Ectodermal cell (in vitro differentiated cells): Measurements from ENCODE around the gene HYAL2.

Experiments
- H3K27ac ChIP-seq: 2 replicates; pipeline ENCODE4 v1.7.0; 2013; ENCODE audit warnings: mild to moderate bottlenecking, low read depth, low read length; ENCODE audit not compliant: insufficient read depth, poor library complexity, severe bottlenecking
- H3K27me3 ChIP-seq: 2 replicates; pipeline ENCODE4 v1.7.0; 2013; ENCODE audit warnings: mild to moderate bottlenecking, low read length; ENCODE audit not compliant: insufficient read depth, control insufficient read depth, poor library complexity, severe bottlenecking
- H3K36me3 ChIP-seq: one replicate; pipeline ENCODE4 v1.7.0; 2013; ENCODE audit warnings: low read length; ENCODE audit not compliant: control insufficient read depth, insufficient read depth
- H3K4me1 ChIP-seq: one replicate; pipeline ENCODE4 v1.7.0; 2013; ENCODE audit warnings: low read length; ENCODE audit not compliant: control insufficient read depth, insufficient read depth
- H3K4me3 ChIP-seq: 2 replicates; pipeline ENCODE4 v1.7.0; 2013; ENCODE audit warnings: low read depth, low read length, control low read depth; ENCODE audit not compliant: insufficient read depth
- H3K9me3 ChIP-seq: 2 replicates; pipeline ENCODE4 v1.7.0; 2013; ENCODE audit warnings: mild to moderate bottlenecking, low read length, moderate library complexity; ENCODE audit not compliant: control insufficient read depth
- WGBS, 2 experiments: methylation state at CpG; one replicate each; pipeline ENCODE4 v1.1.7; 2013; ENCODE audit warnings: missing lambda C conversion rate in 2 of 2; 5-methylcytosine and 5-hydroxymethylcytosine counted together

Gene HYAL2

DNA sequence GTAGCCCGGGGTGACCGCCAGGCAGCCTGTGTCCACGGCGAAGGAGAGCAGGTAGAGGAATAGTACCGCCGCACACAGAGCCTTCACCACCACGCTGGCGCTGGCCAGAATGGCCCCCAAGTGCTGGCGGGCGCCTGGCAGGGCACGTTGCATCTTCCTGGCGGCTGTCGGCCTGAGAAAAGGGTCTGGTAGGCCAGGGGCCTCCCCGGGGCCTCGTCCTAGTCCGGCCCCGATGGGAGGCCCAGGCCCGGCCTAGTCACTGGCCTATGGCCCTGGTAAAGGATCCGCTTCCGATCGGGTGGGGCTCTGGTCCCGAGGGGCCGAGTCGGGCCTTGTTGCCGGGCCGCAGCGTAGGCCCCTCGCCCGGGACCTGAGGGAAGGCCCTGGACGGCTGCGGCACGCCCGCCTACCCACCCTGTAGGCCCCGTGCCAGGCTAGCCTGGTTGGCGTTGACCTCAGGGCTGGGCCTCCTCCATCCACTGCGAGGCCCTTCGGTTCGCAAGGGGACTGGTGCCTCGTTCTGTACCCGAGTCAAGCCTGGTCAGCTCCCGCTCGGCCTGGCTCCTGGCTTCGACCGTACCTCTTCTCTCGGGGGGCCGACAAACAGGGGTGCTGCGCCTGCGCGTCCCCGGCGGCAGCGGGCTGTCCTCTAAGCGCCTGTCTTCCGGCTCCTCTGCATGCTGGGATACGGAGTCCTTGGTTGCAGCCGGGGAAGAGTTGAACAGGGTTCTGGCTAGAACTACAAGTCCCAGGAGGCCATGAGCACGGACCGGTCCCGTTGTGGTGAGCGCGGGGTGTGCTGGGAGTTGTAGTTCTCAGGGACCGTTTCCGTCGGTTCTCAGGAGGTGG, 36.6 kb upstream of the HYAL2 start, which contains the start of gene TMEM115:
TMEM115 (minus strand) TSS at position 611 of the 849 bp plus-strand sequence; CDS start at position 153, 458 bp downstream.
- peaks cover 17% of the 10 kb centered on the region for H3K4me1 ChIP-seq
- no peaks in the 10 kb centered on the region for H3K9me3 ChIP-seq
- no peak within 1 kb of the TSS for H3K27ac ChIP-seq
- WGBS, 2 experiments, result 7 to 8% methylated on average over 64 of the region's 64 CpGs
- H3K36me3 ChIP-seq, result peaks cover 5% of the 10 kb centered on the region
- peak within 1 kb of the TSS; percentile 72 for H3K4me3 ChIP-seq
- peaks cover 6% of the 10 kb centered on the region for H3K27me3 ChIP-seq

DNA sequence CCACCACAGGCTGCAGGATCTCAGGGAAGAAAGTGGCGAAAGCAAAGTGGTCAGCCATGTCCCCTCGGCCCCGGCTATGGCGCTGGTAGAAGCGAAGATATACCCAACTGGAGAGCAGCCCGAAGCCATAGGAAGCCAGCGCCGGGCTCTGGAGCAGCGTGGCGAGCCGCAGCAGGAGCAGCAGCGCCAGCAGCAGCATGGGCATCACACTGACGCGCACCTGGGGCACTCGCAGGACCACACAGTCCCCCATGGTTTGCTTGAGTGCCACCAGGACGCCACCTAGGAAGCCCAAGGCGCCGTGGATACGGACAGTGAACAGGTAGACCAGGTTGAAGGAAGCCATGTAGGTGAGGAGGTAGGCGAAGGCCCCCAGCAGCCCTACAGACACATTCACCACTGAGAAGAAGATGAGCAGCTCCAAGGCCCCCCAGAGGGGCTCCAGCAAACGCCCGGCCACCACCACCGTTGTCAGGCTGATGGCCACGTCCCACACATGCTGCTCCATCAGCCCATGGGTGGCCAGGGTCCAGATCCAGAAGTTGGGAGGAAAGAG, 35.9 kb upstream of the HYAL2 start:
- H3K27ac ChIP-seq, result no peak overlapping the region
- peaks cover 16% of the 10 kb centered on the region for H3K4me1 ChIP-seq
- H3K9me3 ChIP-seq, result no peaks in the 10 kb centered on the region
- H3K27me3 ChIP-seq, result no peaks in the 10 kb centered on the region
- peak overlapping the region; percentile 72 for H3K4me3 ChIP-seq
- peaks cover 5% of the 10 kb centered on the region for H3K36me3 ChIP-seq
- WGBS, 2 experiments, result 86 to 89% methylated on average over 24 of the region's 24 CpGs

DNA sequence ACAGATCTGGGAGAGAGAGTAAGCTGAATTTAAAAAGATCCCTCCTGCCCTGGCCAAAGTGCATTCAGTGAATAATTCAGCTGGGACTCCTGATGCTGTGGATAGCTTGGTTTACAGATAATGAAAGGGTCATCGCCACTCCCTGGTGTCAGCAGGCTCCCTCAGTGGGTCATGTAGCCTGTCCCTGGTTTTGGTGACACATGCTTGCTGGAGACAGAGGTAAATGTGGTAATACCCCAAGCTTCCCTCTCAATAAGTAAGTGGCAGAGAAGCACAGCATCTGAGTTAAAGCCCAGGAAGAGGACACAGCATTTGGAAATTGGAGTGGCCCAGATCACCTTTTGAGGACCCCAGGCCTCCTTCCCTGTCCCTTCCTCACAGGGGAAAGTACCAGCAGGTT, 34.9 kb upstream of the HYAL2 start:
- Histone ChIP-seq H3K9me3 (no peaks in the 10 kb centered on the region), H3K27ac (no peak overlapping the region), H3K4me3 (peak overlapping the region; percentile 72), H3K36me3 (peaks cover 5% of the 10 kb centered on the region), H3K4me1 (peaks cover 16% of the 10 kb centered on the region), H3K27me3 (no peaks in the 10 kb centered on the region)
- 92 to 94% methylated on average over 1 of the region's 1 CpG for WGBS, 2 experiments

DNA sequence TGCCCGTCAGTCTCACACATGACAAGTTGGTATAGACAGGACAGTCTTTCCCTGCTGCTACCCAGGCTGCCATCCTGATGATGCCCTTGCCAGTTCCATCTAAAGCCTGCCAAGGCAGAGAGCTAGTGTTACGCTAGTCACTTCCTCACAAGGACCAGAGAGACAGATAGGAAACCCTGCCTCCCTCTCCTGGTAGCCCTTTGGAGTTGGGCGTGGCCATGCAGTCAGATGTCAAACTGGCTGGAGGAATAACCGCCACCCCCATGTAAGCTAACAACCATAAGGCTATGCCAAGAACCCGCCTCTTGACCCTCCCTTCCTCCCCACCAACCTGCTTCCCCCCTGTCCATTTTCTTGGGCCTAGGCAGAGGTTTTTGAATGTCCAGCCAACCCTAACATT, 34.0 kb upstream of the HYAL2 start:
- 91 to 93% methylated on average over 5 of the region's 5 CpGs for WGBS, 2 experiments
- no peak overlapping the region for H3K4me3 ChIP-seq
- H3K27ac ChIP-seq, result no peak overlapping the region
- no peaks in the 10 kb centered on the region for H3K9me3 ChIP-seq
- peaks cover 16% of the 10 kb centered on the region for H3K4me1 ChIP-seq
- H3K36me3 ChIP-seq, result peaks cover 5% of the 10 kb centered on the region
- H3K27me3 ChIP-seq, result no peaks in the 10 kb centered on the region

DNA sequence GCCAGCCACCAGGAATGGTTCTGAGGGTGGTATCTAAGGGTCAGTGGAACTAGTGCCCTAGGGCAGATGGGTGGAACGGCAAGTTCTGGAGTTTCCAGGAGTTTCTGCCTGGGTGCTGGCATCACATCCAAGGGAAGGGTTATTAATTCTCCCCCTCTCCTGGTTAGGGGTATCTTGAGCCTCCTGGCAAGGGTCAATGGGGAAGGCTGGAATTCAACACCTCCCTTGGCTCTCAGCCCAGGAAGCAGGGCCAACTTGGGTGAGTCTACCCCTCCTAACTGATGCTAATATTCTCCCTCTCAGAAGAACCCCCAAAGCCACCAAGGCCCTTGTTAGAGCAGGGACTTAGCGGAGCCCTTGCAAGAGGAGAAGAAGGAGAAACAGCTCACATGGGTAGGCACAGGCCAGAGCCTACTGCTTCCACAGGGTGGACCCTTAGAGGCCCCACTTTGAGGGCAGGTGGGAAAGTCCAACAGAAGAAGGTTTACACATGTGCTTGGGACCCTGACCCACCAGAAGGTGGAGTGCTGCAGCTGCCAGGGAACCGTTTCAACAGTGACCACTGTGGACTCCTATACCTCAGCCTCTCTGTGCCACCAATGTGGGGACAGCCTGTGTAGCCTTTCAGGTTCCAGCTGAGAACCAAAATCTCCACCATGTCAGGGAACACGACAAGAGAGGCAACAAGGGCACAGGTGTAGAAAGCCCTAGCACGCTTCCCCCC, 33.4 kb upstream of the HYAL2 start:
- Histone ChIP-seq H3K9me3 (no peaks in the 10 kb centered on the region), H3K4me1 (peaks cover 16% of the 10 kb centered on the region), H3K4me3 (no peak overlapping the region), H3K27me3 (no peaks in the 10 kb centered on the region), H3K36me3 (peaks cover 5% of the 10 kb centered on the region), H3K27ac (no peak overlapping the region)
- WGBS, 2 experiments, result 86 to 89% methylated on average over 5 of the region's 5 CpGs

DNA sequence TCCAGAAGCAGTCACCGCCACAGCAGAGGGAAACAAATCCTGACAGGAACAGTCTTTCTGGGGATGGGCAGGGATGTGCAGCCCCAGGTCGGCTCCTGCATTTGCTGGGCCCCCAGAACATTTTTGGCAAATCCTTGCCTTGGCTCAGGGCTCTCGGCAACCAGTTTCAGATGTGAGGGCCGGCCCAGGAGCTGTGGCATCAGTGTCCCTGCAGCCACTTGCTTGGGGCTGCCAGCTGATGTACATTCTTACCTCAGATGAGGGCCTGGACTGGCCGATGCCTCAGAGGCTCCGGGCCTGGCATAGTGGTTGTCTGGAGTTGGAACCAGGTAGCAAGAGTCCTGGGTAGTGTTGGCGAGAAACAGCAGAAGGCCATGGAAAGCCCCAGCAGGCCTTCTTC, 32.3 kb upstream of the HYAL2 start:
- H3K27me3 ChIP-seq, result no peaks in the 10 kb centered on the region
- H3K36me3 ChIP-seq, result peaks cover 5% of the 10 kb centered on the region
- 96% methylated on average over 7 of the region's 7 CpGs for WGBS, 2 experiments
- H3K4me3 ChIP-seq, result no peak overlapping the region
- no peaks in the 10 kb centered on the region for H3K9me3 ChIP-seq
- H3K4me1 ChIP-seq, result peaks cover 19% of the 10 kb centered on the region
- H3K27ac ChIP-seq, result no peak overlapping the region

DNA sequence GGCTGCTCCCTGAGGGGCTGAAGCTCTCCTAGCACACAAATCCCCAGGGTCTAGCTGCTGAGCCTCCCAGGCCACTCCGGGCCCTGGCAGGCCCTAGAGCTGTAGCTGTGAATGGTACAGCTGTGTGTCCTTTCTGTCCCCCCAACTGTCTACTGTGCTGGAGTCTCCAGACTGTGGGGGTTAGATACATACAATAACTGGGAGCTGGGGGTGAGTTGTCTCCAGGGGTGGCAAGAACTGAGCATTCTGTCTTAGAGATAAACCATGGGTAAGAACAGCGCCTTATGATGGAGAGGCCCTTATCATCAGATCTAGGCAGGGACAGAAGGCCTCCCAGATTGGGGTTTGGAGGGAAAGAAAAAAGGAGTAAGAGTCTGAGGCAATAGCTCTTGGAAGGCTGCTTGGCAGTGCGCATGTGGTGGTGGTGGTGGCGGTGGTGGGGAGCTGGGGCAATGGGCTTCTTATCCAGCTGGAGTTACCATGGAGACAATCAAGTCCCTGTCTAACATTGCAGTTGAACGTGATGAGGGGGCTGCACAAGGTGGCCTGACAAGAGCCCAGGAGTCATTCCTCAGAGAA, 31.7 kb upstream of the HYAL2 start:
- Histone ChIP-seq H3K9me3 (no peaks in the 10 kb centered on the region), H3K4me3 (no peak overlapping the region), H3K4me1 (peaks cover 19% of the 10 kb centered on the region), H3K27ac (no peak overlapping the region), H3K27me3 (no peaks in the 10 kb centered on the region), H3K36me3 (peaks cover 5% of the 10 kb centered on the region)
- 95 to 97% methylated on average over 5 of the region's 5 CpGs for WGBS, 2 experiments

DNA sequence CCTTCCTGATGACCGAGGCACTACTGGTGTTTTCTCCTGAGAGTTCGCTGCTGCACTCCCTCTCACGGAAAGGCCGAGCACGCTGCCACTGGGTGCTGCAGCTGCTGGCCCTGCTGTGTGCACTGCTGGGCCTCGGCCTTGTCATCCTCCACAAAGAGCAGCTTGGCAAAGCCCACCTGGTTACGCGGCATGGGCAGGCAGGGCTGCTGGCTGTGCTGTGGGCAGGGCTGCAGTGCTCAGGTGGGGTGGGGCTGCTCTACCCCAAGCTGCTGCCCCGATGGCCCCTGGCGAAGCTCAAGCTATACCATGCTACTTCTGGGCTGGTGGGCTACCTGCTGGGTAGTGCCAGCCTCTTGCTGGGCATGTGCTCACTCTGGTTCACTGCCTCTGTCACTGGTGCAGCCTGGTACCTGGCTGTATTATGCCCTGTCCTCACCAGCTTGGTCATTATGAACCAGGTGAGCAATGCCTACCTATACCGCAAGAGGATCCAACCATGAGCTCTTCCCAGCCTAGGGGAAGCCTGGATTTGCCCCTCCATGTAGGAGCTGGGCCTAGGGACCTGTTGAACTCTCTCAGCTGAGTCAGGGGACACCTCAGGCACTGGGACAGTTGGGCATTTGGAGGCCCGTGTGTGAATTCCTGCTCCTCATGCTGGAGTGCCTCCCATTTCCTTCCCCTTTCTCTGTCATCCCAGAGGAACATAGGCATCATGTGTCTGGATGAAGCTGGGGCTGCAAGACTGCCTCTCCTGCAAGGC, 30.9 kb upstream of the HYAL2 start:
- H3K9me3 ChIP-seq, result no peaks in the 10 kb centered on the region
- H3K27ac ChIP-seq, result no peak overlapping the region
- H3K4me1 ChIP-seq, result peaks cover 17% of the 10 kb centered on the region
- no peaks in the 10 kb centered on the region for H3K27me3 ChIP-seq
- H3K36me3 ChIP-seq, result peaks cover 8% of the 10 kb centered on the region
- H3K4me3 ChIP-seq, result no peak overlapping the region
- 94% methylated on average over 12 of the region's 12 CpGs for WGBS, 2 experiments

DNA sequence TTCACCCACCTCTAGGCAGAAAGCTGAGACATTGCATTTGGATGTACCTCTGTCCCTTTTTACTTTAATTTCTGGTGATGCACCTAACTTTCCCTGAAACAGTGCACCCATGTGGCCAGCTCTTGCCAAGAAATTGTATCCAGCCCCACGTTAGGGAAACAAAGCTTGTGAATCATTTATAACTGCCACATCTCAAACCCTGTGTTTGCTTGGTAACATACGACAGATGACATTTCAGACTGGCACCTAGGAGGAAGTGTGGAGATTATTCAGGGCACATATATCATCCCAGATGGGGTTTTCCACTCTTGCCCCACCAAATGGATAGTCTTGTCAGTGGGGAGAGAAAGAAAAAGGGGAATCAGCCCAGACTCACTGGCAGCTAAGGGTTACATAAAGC, 30.2 kb upstream of the HYAL2 start:
- Histone ChIP-seq H3K9me3 (no peaks in the 10 kb centered on the region), H3K36me3 (peaks cover 11% of the 10 kb centered on the region), H3K27ac (no peak overlapping the region), H3K4me1 (peaks cover 10% of the 10 kb centered on the region), H3K27me3 (no peaks in the 10 kb centered on the region), H3K4me3 (no peak overlapping the region)
- 76 to 82% methylated on average over 2 of the region's 2 CpGs for WGBS, 2 experiments
